Activated CD8-positive, alpha-beta T cell treated with anti-CD3 and anti-CD28 coated beads for 36 hours (primary cell): Measurements from ENCODE around the gene LIPC. TPM values are rescaled to one million over a fixed set of nuclear protein-coding genes. Genes with fewer than 3 reads are reported as not detected.

ENCODE experiments used
- ATAC-seq: fragments of 200-7000 bp; cut with Tn5 transposase; one replicate; pipeline ENCODE4 v1.10.0; 2021; ENCODE audit warnings: mild to moderate bottlenecking, moderate library complexity
- CTCF ChIA-PET: fragments of 350-600 bp; sonication (Branson Sonifier 250); formaldehyde crosslinking; loops from one replicate; lab custom pipeline; 2021; ENCODE audit warnings: antibody characterized with exemption; lab: Charles Lee
- POLR2A ChIA-PET: fragments of 350-600 bp; sonication (Branson Sonifier 250); formaldehyde crosslinking; loops from one replicate; lab custom pipeline; 2021; ENCODE audit warnings: antibody characterized with exemption; lab: Charles Lee
- DNase-seq: peaks from one replicate; pipeline ENCODE4 v3.0.0-alpha.2; 2020
- H3K27ac Mint-ChIP-seq: one replicate; pipeline ENCODE4 v1.8.0; 2021; ENCODE audit warnings: mild to moderate bottlenecking, mixed read lengths
- H3K27me3 Mint-ChIP-seq: one replicate; pipeline ENCODE4 v1.8.0; 2021; ENCODE audit warnings: mixed read lengths
- H3K36me3 Mint-ChIP-seq: one replicate; pipeline ENCODE4 v1.8.0; 2021; ENCODE audit warnings: low read depth, mixed read lengths
- H3K4me1 Mint-ChIP-seq: one replicate; pipeline ENCODE4 v1.8.0; 2021; ENCODE audit warnings: low read depth, mixed read lengths
- H3K4me3 Mint-ChIP-seq: one replicate; pipeline ENCODE4 v1.8.0; 2021; ENCODE audit warnings: mild to moderate bottlenecking, moderate library complexity, mixed read lengths
- H3K9me3 Mint-ChIP-seq: one replicate; pipeline ENCODE4 v1.8.0; 2021; ENCODE audit warnings: mixed read lengths
- intact Hi-C: fragments of 100-400 bp; cut with micrococcal nuclease; formaldehyde crosslinking; loops from one replicate; pipeline ENCODE4 v1.10.0; 2022
- total RNA-seq, 2 experiments: library from RNA; stranded (reverse); gene quantifications; one replicate each; pipeline ENCODE4 v1.2.3, GENCODE V29; 2021
- TF ChIP-seq, protein P1 (sequence below): fragments of 200-600 bp; IDR thresholded peaks from one replicate; pipeline ENCODE4 v1.8.0; 2022; ENCODE audit warnings: antibody characterized with exemption, mild to moderate bottlenecking

The LIPC gene
- total RNA-seq, 2 experiments from 2014 or later, result 1.0 to 1.2 TPM

DNA sequence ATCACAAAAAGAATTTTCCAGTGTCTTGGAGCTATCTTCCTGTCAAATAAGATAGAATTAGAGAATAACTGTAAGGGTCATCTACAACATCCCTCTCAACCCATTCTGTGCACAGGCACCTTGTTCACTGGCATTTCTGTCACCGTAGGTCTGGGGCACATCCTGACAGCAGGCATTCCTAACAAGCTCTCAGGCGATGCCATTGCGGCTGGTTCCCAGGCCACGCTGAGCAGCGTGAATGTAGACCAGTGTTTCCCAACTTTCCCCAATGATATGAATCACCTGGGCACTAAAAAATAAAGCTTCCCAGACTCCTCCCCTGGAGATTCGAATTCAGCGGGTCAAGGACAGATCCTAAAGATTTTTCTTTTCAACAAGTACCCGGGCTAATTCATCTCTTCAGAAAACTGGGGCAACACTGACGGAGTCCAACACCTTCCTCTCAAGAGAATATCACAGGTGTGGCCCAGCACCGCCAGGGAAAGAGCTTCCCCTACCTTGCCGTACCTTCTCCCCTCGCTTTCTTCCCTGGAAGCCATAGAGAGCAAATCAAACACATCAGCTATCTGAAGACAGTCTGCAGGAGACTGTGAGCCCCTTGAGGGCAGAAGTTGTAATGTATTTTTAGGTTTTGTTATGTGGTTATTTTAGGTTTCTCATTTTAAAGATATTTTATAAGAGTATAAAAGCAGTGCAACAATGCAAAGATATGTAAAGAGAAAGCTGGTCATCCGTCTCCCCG, 143.4 kb downstream of the LIPC start:
- Mint-ChIP-seq H3K27me3 (no peaks in the 10 kb centered on the region), H3K27ac (no peak overlapping the region), H3K36me3 (no peaks in the 10 kb centered on the region), H3K9me3 (peaks cover 1% of the 10 kb centered on the region), H3K4me1 (peaks cover 3% of the 10 kb centered on the region), H3K4me3 (no peak overlapping the region)
- TF ChIP-seq, protein P1, sequence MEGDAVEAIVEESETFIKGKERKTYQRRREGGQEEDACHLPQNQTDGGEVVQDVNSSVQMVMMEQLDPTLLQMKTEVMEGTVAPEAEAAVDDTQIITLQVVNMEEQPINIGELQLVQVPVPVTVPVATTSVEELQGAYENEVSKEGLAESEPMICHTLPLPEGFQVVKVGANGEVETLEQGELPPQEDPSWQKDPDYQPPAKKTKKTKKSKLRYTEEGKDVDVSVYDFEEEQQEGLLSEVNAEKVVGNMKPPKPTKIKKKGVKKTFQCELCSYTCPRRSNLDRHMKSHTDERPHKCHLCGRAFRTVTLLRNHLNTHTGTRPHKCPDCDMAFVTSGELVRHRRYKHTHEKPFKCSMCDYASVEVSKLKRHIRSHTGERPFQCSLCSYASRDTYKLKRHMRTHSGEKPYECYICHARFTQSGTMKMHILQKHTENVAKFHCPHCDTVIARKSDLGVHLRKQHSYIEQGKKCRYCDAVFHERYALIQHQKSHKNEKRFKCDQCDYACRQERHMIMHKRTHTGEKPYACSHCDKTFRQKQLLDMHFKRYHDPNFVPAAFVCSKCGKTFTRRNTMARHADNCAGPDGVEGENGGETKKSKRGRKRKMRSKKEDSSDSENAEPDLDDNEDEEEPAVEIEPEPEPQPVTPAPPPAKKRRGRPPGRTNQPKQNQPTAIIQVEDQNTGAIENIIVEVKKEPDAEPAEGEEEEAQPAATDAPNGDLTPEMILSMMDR, result no peak
- DNase-seq (no peak), ATAC-seq (no peak)
- ChIA-PET CTCF (interaction anchor here (1.4 to 1.5 kb wide), 2 partner anchors 10 to 347 kb away, joined by 5 read pairs; no protein-coding TSS in a partner anchor), POLR2A (interaction anchor here (1.1 kb wide), 1 partner anchor 9 kb away, joined by 3 read pairs; no protein-coding TSS in a partner anchor)
- intact Hi-C loops, result no loop called here

DNA sequence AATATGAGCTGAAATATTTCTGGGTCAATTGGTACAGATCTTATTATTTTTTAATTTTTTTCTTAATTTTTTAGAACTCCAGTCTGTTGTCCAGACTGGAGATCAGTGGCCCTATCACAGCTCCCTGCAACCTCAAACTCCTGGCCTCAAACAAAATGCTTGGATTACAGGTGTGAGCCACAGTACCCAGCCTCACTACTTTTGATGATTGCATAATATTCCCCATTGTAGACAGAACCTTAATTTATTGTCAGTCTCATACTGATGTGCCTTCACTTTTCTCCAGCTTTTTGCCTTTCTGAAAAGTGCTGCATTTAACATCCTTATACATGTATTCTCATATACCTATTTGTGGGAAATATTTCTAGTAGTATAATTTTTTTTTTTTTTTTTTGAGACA, 144.9 kb downstream of the LIPC start:
- intact Hi-C loops, result no loop called here
- TF ChIP-seq, protein P1, result no peak
- H3K4me1 Mint-ChIP-seq, result peaks cover 3% of the 10 kb centered on the region
- no peaks in the 10 kb centered on the region for H3K36me3 Mint-ChIP-seq
- no peak overlapping the region for H3K4me3 Mint-ChIP-seq
- ATAC-seq (no peak), DNase-seq (no peak)
- no peak overlapping the region for H3K27ac Mint-ChIP-seq
- ChIA-PET POLR2A (no interaction called here), CTCF (interaction anchor here (0.8 to 1.0 kb wide), 2 partner anchors 9 to 349 kb away, joined by 3 read pairs; no protein-coding TSS in a partner anchor)
- H3K27me3 Mint-ChIP-seq, result no peaks in the 10 kb centered on the region
- H3K9me3 Mint-ChIP-seq, result peaks cover 1% of the 10 kb centered on the region

DNA sequence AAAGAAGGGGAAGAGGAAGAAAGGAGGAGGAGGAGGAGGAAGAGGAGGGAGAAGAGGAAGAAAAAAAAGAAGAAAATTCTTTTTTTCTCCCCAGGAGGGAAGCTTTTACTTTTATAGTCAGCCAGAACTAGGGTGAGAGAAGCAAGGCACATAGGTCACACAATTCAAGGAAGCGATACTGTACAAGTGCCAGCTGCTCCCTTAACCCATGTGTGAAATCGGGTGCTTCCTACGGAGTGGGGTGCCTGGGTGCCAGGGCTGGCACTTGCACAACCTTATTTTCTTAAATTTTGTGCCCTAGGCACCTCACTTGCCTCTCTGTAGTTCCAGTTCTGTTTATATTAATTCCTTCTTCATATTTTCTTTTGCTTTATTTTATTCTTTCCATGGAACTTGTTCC, 150.4 kb downstream of the LIPC start:
- ATAC-seq, result no peak
- TF ChIP-seq, protein P1, result no peak
- ChIA-PET CTCF (no interaction called here), POLR2A (no interaction called here)
- Mint-ChIP-seq H3K4me3 (no peak overlapping the region), H3K9me3 (peaks cover 6% of the 10 kb centered on the region), H3K4me1 (peaks cover 9% of the 10 kb centered on the region), H3K27me3 (peaks cover 6% of the 10 kb centered on the region), H3K36me3 (no peaks in the 10 kb centered on the region), H3K27ac (no peak overlapping the region)
- intact Hi-C loops, result no loop called here
- DNase-seq, result no peak

DNA sequence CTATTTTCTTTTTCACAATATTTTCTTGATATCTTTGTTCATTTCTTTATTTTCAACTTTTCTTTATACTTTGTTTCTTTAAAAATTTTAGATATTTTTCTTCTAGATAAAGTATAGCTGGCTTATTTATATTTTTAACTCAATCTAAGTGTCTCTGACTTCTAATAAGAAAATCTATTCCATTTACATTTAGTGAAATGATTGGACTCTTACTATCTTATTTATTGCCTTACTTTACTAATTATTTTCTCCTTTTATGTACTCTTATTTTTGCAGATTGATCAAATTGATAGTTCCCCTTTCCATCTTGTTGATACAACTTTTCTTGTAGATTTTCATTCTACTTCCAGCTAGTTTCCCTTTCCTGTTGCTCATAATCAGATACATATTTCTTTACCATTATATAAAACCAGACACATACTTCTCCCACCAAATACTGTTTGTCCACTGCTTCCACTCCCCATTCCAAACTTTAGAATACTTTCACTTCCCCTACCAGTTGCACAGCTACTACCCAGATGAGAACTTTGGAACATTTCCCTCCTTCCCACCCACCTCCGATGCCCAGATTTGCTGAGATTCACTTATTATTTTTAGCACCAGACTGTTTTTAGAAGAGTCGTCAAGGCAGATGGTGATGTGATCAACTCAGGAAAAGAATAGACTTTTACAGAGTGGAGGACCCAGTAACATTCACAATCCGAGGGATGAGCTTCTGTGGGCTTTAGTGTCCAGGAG, 151.5 kb downstream of the LIPC start:
- Mint-ChIP-seq H3K4me3 (no peak overlapping the region), H3K4me1 (peaks cover 9% of the 10 kb centered on the region), H3K27ac (no peak overlapping the region), H3K27me3 (peaks cover 6% of the 10 kb centered on the region), H3K36me3 (no peaks in the 10 kb centered on the region), H3K9me3 (peaks cover 5% of the 10 kb centered on the region)
- DNase-seq, result no peak
- intact Hi-C loops, result no loop called here
- ATAC-seq, result no peak
- POLR2A ChIA-PET, result interaction anchor here (0.6 kb wide), 1 partner anchor 113 kb away, joined by 3 read pairs; no protein-coding TSS in a partner anchor
- TF ChIP-seq, protein P1, result no peak
- CTCF ChIA-PET, result interaction anchor here (0.7 to 1.5 kb wide), 4 partner anchors 10 to 177 kb away, joined by 3 to 4 read pairs (median 4); no protein-coding TSS in a partner anchor
